Astrocyte of the hippocampus (primary cell): ENCODE data around the gene RSAD1.

Source experiments
- DNase-seq: peaks from one replicate; pipeline ENCODE4 v3.0.0; 2011; ENCODE audit warnings: low read depth, low spot score

RSAD1 gene

GRCh38 chr17:50478391-50479381 is at the start of gene RSAD1:
Gene RSAD1 (plus strand): TSS chr17:50478860. CDS start chr17:50478885, 25 bp downstream.
- peak; percentile 95 for DNase-seq

- DNase-seq = no peak
Measured at GRCh38 chr17:50429793-50430192, 48.9 kb upstream of the RSAD1 start.

- no peak for DNase-seq
Measured at GRCh38 chr17:50430821-50431618, 47.6 kb upstream of the RSAD1 start.

- no peak for DNase-seq
Measured at GRCh38 chr17:50432125-50432762, 46.4 kb upstream of the RSAD1 start.

- DNase-seq = no peak
Measured at GRCh38 chr17:50437409-50437808, 41.3 kb upstream of the RSAD1 start.

- no peak for DNase-seq
Measured at GRCh38 chr17:50439008-50439407, 39.7 kb upstream of the RSAD1 start.

- no peak for DNase-seq
Measured at GRCh38 chr17:50440172-50440837, 38.4 kb upstream of the RSAD1 start.

- DNase-seq = no peak
Measured at GRCh38 chr17:50440838-50441829, 37.5 kb upstream of the RSAD1 start.

- DNase-seq = no peak
Measured at GRCh38 chr17:50443505-50443974, 35.1 kb upstream of the RSAD1 start.

GRCh38 chr17:50444841-50445715 is 33.6 kb upstream of the RSAD1 start:
- no peak for DNase-seq

GRCh38 chr17:50445730-50446325 is 32.8 kb upstream of the RSAD1 start:
- no peak for DNase-seq

GRCh38 chr17:50447870-50448595 is 30.6 kb upstream of the RSAD1 start:
- DNase-seq = no peak

- DNase-seq = no peak
Measured at GRCh38 chr17:50448643-50449042, 30.0 kb upstream of the RSAD1 start.

- no peak for DNase-seq
Measured at GRCh38 chr17:50451943-50452629, 26.6 kb upstream of the RSAD1 start.

GRCh38 chr17:50452630-50453300 is 25.9 kb upstream of the RSAD1 start:
- no peak for DNase-seq

GRCh38 chr17:50453901-50454300 is 24.8 kb upstream of the RSAD1 start:
- no peak for DNase-seq

- no peak for DNase-seq
Measured at GRCh38 chr17:50457621-50458020, 21.0 kb upstream of the RSAD1 start.
